CD14-positive monocyte (primary cell): Measurements from ENCODE around the gene CYP2S1. TPM values are rescaled to one million over a fixed set of nuclear protein-coding genes. Genes with fewer than 3 reads are reported as not detected.

Source experiments
- DNase-seq, 3 donors: peaks; one replicate each; pipeline ENCODE4 v3.0.0-alpha.2; 2011 to 2022
- H2AFZ ChIP-seq: 2 replicates; pipeline ENCODE4 v1.6.0; 2012; ENCODE audit warnings: mild to moderate bottlenecking, low read depth, low read length, inconsistent platforms; ENCODE audit not compliant: insufficient read depth, poor library complexity, severe bottlenecking
- H3K27ac ChIP-seq, 2 donors: 1 replicate in 1 of 2; 2 replicates in 1 of 2; pipeline ENCODE4 v1.5.1; 2012 to 2013; ENCODE audit warnings: low read length in 2 of 2, control low read depth in 1 of 2, inconsistent platforms in 1 of 2, low read depth in 1 of 2, mild to moderate bottlenecking in 1 of 2
- H3K27me3 ChIP-seq, 2 donors: one replicate each; pipeline versions ENCODE4 v1.6.0 to v1.6.1; 2011 to 2013; ENCODE audit warnings: low read length in 2 of 2; ENCODE audit not compliant: control insufficient read depth in 2 of 2, insufficient read depth in 2 of 2
- H3K36me3 ChIP-seq, 2 donors: replicated peaks in 1 of 2; 1 replicate in 1 of 2; 2 replicates in 1 of 2; pipeline versions ENCODE4 v1.5.1 to v1.6.1; 2012 to 2013; ENCODE audit warnings: low read length in 2 of 2, control low read depth in 1 of 2, inconsistent platforms in 1 of 2, mild to moderate bottlenecking in 1 of 2; ENCODE audit not compliant: insufficient read depth in 2 of 2, control insufficient read depth in 1 of 2
- H3K4me1 ChIP-seq, 2 donors: 1 replicate in 1 of 2; 2 replicates in 1 of 2; pipeline versions ENCODE4 v1.5.1 to v1.6.1; 2012 to 2013; ENCODE audit warnings: low read length in 2 of 2, control low read depth in 1 of 2, inconsistent platforms in 1 of 2, mild to moderate bottlenecking in 1 of 2, moderate library complexity in 1 of 2; ENCODE audit not compliant: insufficient read depth in 2 of 2, control insufficient read depth in 1 of 2
- H3K4me2 ChIP-seq: replicated peaks from 2 replicates; pipeline ENCODE3; 2012; ENCODE audit warnings: low read length, moderate library complexity, mild to moderate bottlenecking; ENCODE audit not compliant: poor library complexity, severe bottlenecking; ENCODE audit errors: extremely low read depth
- H3K4me3 ChIP-seq, 3 experiments: fragments of 200-600 bp in 1 of 3; sonication (generic) in 1 of 3; replicated peaks in 1 of 3; 1 replicate in 2 of 3; 2 replicates in 1 of 3; pipeline ENCODE4 v1.5.1; 2011 to 2013; ENCODE audit warnings: low read length in 3 of 3, mild to moderate bottlenecking in 3 of 3, control low read depth in 2 of 3, low read depth in 2 of 3, inconsistent platforms in 1 of 3, moderate library complexity in 1 of 3
- H3K79me2 ChIP-seq: 2 replicates; pipeline ENCODE4 v1.6.0; 2012; ENCODE audit warnings: mild to moderate bottlenecking, control low read depth, inconsistent platforms, low read length, moderate library complexity; ENCODE audit not compliant: insufficient read depth
- H3K9ac ChIP-seq: 2 replicates; pipeline ENCODE4 v1.6.0; 2017; ENCODE audit warnings: low read length, mild to moderate bottlenecking; ENCODE audit not compliant: insufficient read depth, poor library complexity, severe bottlenecking
- H3K9me3 ChIP-seq, 2 donors: replicated peaks in 1 of 2; 1 replicate in 1 of 2; 2 replicates in 1 of 2; pipeline versions ENCODE4 v1.5.1 to v1.6.1; 2012 to 2013; ENCODE audit warnings: low read length in 2 of 2, control low read depth in 1 of 2; ENCODE audit not compliant: control insufficient read depth in 1 of 2, insufficient read depth in 1 of 2
- H4K20me1 ChIP-seq: 2 replicates; pipeline ENCODE4 v1.6.0; 2012; ENCODE audit warnings: mild to moderate bottlenecking, low read length, control low read depth, moderate library complexity; ENCODE audit not compliant: insufficient read depth
- H3K27ac Mint-ChIP-seq, 7 donors: one replicate each; pipeline ENCODE4 v1.8.0; 2020; ENCODE audit warnings: mild to moderate bottlenecking in 7 of 7, mixed read lengths in 7 of 7, moderate library complexity in 6 of 7, inconsistent platforms in 2 of 7
- H3K27me3 Mint-ChIP-seq, 3 donors: one replicate each; pipeline ENCODE4 v1.8.0; 2021 to 2022; ENCODE audit warnings: low read depth in 3 of 3, mild to moderate bottlenecking in 3 of 3, mixed read lengths in 3 of 3, moderate library complexity in 3 of 3, inconsistent platforms in 1 of 3
- H3K36me3 Mint-ChIP-seq, 2 donors: one replicate each; pipeline ENCODE4 v1.8.0; 2020; ENCODE audit warnings: mixed read lengths in 2 of 2, inconsistent platforms in 1 of 2, mild to moderate bottlenecking in 1 of 2
- H3K4me1 Mint-ChIP-seq: one replicate; pipeline ENCODE4 v1.8.0; 2020; ENCODE audit warnings: mild to moderate bottlenecking, mixed read lengths
- H3K4me3 Mint-ChIP-seq, 2 donors: one replicate each; pipeline ENCODE4 v1.8.0; 2020; ENCODE audit warnings: mild to moderate bottlenecking in 2 of 2, mixed read lengths in 2 of 2, moderate library complexity in 1 of 2
- H3K9me3 Mint-ChIP-seq, 7 donors: one replicate each; pipeline ENCODE4 v1.8.0; 2020 to 2022; ENCODE audit warnings: mixed read lengths in 7 of 7, mild to moderate bottlenecking in 6 of 7, moderate library complexity in 6 of 7, inconsistent platforms in 2 of 7
- CTCF ChIP-seq: fragments of 200-600 bp; IDR thresholded peaks from one replicate; pipeline ENCODE4 v1.8.0; 2022; ENCODE audit warnings: antibody characterized with exemption, mild to moderate bottlenecking
- WGBS: methylation state at CpG from one replicate; pipeline ENCODE4 v1.1.5; 2013; ENCODE audit warnings: missing lambda C conversion rate; ENCODE audit not compliant: insufficient coverage; 5-methylcytosine and 5-hydroxymethylcytosine counted together
- intact Hi-C, 2 donors: fragments of 100-400 bp; cut with micrococcal nuclease; formaldehyde crosslinking; loops; one replicate each; pipeline versions ENCODE4 v1.15.0 to v1.15.1; 2023
- polyA plus RNA-seq, 3 donors: library from polyadenylated mRNA; depleted of rRNA in 1 of 3; unstranded in 2 of 3; stranded (reverse) in 1 of 3; fragments of 300-500 nt in 2 of 3; fragments of >200 nt in 1 of 3; fragmentation: Illumina TruSeq in 2 of 3; gene quantifications; 1 replicate in 2 of 3; 2 replicates in 1 of 3; pipeline ENCODE4 v1.2.3, GENCODE V29; 2012 to 2021

CYP2S1 gene
- polyA plus RNA-seq, 3 donors = 8.9 to 20.3 (median 10.3) TPM

DNA sequence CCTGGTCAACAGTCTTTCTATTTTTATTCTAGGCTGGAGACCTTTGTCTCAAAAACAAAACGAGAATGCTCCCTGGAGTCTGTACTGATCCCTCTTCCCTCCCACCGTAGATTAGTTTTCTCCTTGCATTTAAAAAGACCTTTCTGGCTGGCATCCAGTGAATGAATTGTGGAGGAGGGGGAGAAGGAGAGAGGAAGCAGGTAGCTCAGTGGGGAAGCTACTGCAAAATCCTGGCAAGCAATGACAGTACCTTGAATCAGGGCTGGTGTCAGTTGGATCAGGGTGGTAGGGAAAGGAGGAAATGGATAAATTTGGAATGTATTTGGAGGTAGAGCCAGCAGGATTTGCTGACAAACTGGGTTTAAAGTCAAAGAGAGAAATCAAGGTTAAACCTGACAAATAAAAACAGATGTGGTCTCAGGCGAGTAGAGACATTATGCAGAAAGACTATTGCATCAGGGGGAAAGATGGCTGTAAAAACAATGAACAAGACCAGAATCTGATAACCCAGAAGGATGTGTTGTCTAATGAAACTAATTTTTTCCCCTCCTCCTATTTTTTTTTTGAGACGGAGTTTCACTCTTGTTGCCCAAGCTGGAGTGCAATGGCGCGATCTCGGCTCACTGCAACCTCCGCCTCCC is 3.5 kb upstream of the CYP2S1 start:
- H3K27me3 ChIP-seq = peaks cover 0 to 4% of the 10 kb centered on the region in 2 donors
- H3K27me3 Mint-ChIP-seq = peaks cover 8 to 28% (median 16%) of the 10 kb centered on the region in 3 donors
- peak overlapping the region in 1 of 7 donors; percentile 47 for H3K27ac Mint-ChIP-seq
- no peak overlapping the region for H3K4me3 Mint-ChIP-seq
- no peak overlapping the region for H3K4me2 ChIP-seq
- WGBS = 80% methylated on average over 1 of the region's 8 CpGs
- H3K27ac ChIP-seq = no peak overlapping the region
- peaks cover 2% of the 10 kb centered on the region for H3K79me2 ChIP-seq
- H3K36me3 Mint-ChIP-seq = peaks cover 0 to 2% of the 10 kb centered on the region in 2 donors
- no peaks in the 10 kb centered on the region for H3K9me3 ChIP-seq
- H3K36me3 ChIP-seq = no peaks in the 10 kb centered on the region
- peaks cover 27% of the 10 kb centered on the region for H3K4me1 Mint-ChIP-seq
- H2AFZ ChIP-seq = no peak overlapping the region
- H3K9me3 Mint-ChIP-seq = no peaks in the 10 kb centered on the region
- intact Hi-C loops = no loop called here
- no peak overlapping the region for H3K9ac ChIP-seq
- DNase-seq = no peak
- TF ChIP-seq CTCF = no peak
- no peak overlapping the region for H3K4me3 ChIP-seq
- H3K4me1 ChIP-seq = peaks cover 28 to 32% of the 10 kb centered on the region in 2 donors
- no peaks in the 10 kb centered on the region for H4K20me1 ChIP-seq

DNA sequence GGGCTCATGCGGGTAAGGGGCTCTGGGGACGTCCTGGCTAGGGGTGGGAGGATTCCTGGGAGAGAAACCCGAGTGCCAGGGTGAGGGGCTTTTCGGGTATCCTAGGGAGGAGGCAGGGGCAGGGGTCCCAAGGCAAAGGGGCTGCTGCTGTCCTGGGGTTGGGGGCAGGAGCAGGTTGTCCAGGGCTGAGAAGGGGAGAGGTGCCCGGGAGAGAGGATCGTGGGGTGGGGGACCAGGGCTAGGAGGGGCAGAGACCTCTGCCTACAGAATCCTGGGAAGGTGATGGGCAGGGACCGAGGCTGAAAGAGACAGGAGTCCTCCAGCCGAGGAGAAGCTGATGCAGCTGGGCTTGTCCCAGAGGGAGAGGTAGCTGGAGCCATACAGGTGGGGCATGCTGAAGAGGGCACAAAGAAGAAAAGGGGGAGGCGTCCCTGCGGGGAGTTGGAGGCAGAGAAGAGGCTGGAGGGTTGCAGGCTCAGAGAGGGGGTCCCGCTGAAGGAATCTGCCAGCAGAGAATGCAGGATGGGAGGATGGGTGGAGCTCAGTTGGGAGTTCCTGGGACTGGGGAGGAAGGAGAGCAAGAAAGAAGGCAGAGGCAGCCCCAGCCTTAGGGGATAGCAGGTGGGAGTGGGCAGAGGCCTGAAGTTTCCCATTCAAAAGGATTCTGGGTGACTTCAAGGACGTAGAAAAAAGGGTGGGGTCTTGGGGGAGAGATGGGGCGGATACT is 574 bp downstream of the CYP2S1 start:
- H3K36me3 ChIP-seq = peaks cover 3 to 9% of the 10 kb centered on the region in 2 donors
- WGBS = 30% methylated on average over 10 of the region's 13 CpGs

More for the DNA sequence above, 574 bp downstream of the CYP2S1 start:
- Histone ChIP-seq H3K4me1 (peaks cover 51 to 56% of the 10 kb centered on the region in 2 donors), H3K4me2 (peak overlapping the region; percentile 94), H3K9ac (peak overlapping the region; percentile 67), H3K79me2 (peaks cover 11% of the 10 kb centered on the region), H3K9me3 (no peaks in the 10 kb centered on the region), H4K20me1 (no peaks in the 10 kb centered on the region), H2AFZ (peak overlapping the region; percentile 88), H3K27ac (peak overlapping the region in 1 of 2 donors; percentile 51), H3K27me3 (peaks cover 0 to 4% of the 10 kb centered on the region in 2 donors), H3K4me3 (peak overlapping the region; percentile 51 to 82 (median 54))
- H3K9me3 Mint-ChIP-seq = peaks cover 0 to 1% (median 0%) of the 10 kb centered on the region in 7 donors
- no peak for DNase-seq
- H3K36me3 Mint-ChIP-seq = peaks cover 7 to 18% of the 10 kb centered on the region in 2 donors
- no peak for TF ChIP-seq CTCF
- peaks cover 49% of the 10 kb centered on the region for H3K4me1 Mint-ChIP-seq
- peaks cover 4 to 27% (median 12%) of the 10 kb centered on the region in 3 donors for H3K27me3 Mint-ChIP-seq
- intact Hi-C loops = no loop called here
- peak overlapping the region; percentile 85 to 95 for H3K4me3 Mint-ChIP-seq
- peak overlapping the region; percentile 13 to 89 (median 76) for H3K27ac Mint-ChIP-seq
